Activated T-cell treated with anti-CD3 and anti-CD28 coated beads, Interleukin-2, amount 50 U/mL, for 1 hour (primary cell): Measurements from ENCODE around the gene RPRD1B.

Experiments used
- DNase-seq: peaks from one replicate; pipeline ENCODE4 v3.0.0-alpha.2; 2020

Gene RPRD1B

GRCh38 chr20:38125157-38126056 lies 91.9 kb downstream of the RPRD1B start:
- no peak for DNase-seq

- DNase-seq: no peak
Measured at GRCh38 chr20:38126146-38126921, 92.8 kb downstream of the RPRD1B start.

- DNase-seq: no peak
Measured at GRCh38 chr20:38126932-38127621, 93.5 kb downstream of the RPRD1B start.

GRCh38 chr20:38127920-38128528 lies 94.5 kb downstream of the RPRD1B start:
- DNase-seq: no peak

GRCh38 chr20:38128691-38129090 lies 95.1 kb downstream of the RPRD1B start:
- DNase-seq: no peak

GRCh38 chr20:38129248-38129865 lies 95.8 kb downstream of the RPRD1B start:
- DNase-seq: no peak

- DNase-seq: no peak
Measured at GRCh38 chr20:38129893-38130609, 96.5 kb downstream of the RPRD1B start.

GRCh38 chr20:38130687-38131587 lies 97.4 kb downstream of the RPRD1B start:
- DNase-seq: no peak

GRCh38 chr20:38131588-38132121 lies 98.1 kb downstream of the RPRD1B start:
- no peak for DNase-seq

GRCh38 chr20:38132156-38132909 lies 98.8 kb downstream of the RPRD1B start:
- DNase-seq: no peak

GRCh38 chr20:38132910-38133501 lies 99.5 kb downstream of the RPRD1B start:
- no peak for DNase-seq

GRCh38 chr20:38133680-38134426 lies 100.3 kb downstream of the RPRD1B start:
- DNase-seq: no peak

- no peak for DNase-seq
Measured at GRCh38 chr20:38134427-38135270, 101.1 kb downstream of the RPRD1B start.

GRCh38 chr20:38135271-38135650 lies 101.7 kb downstream of the RPRD1B start:
- DNase-seq: no peak

GRCh38 chr20:38135651-38136420 lies 102.3 kb downstream of the RPRD1B start:
- no peak for DNase-seq

- DNase-seq: no peak
Measured at GRCh38 chr20:38136421-38137245, 103.1 kb downstream of the RPRD1B start.
